Measurements from ENCODE around the gene TEX10. TPM values are rescaled to one million over a fixed set of nuclear protein-coding genes. Genes with fewer than 3 reads are reported as not detected.

The TEX10 gene
- total and polyA plus RNA-seq, 2 of the 13 experiments (the other 11 are each of a cell fraction or from before 2014, with no cell fraction given) = 18.1 to 38.7 TPM

GRCh38 chr9:100352727-100353505 is at the start of gene TEX10 (continued):
- peak; percentile 85; the same call in 1 of the 2 replicates for TF ChIP-seq ZBTB3 (CRISPR knock-in tag; IDR thresholded peaks at IDR 0.05; ENCODE audit: borderline replicate concordance, low read depth)
- TF ChIP-seq ZNF101 (CRISPR knock-in tag; IDR thresholded peaks at IDR 0.05; ENCODE audit: borderline replicate concordance, low read depth) = peak; percentile 82; the same call in 1 of the 2 replicates
- peak; percentile 91 for TF ChIP-seq ZNF501 (CRISPR knock-in tag; IDR thresholded peaks at IDR 0.05)
- peak; percentile 56; the same call in 1 of the 2 replicates for TF ChIP-seq ETV6 (CRISPR knock-in tag; conservative IDR thresholded peaks at IDR 0.05)
- peak; percentile 56; the same call in 1 of the 2 replicates for TF ChIP-seq HES4 (CRISPR knock-in tag; IDR thresholded peaks at IDR 0.05; ENCODE audit: borderline replicate concordance)
- peak; percentile 48 for TF ChIP-seq RARA (CRISPR knock-in tag; IDR thresholded peaks at IDR 0.05)
- no peak for TF ChIP-seq ZSCAN20 (CRISPR knock-in tag; IDR thresholded peaks at IDR 0.05; ENCODE audit: borderline replicate concordance)
- TF ChIP-seq RXRA (CRISPR knock-in tag; IDR thresholded peaks at IDR 0.05) = peak; percentile 83
- TF ChIP-seq NR0B2 (CRISPR knock-in tag; IDR thresholded peaks at IDR 0.05) = no peak
- TF ChIP-seq SNAPC4 (CRISPR knock-in tag; IDR thresholded peaks at IDR 0.05) = 0 out of 2 replicates have a peak, but pooled peaks have one; percentile 12
- no peak for TF ChIP-seq NFE2L2 (IDR thresholded peaks at IDR 0.05; ENCODE audit: low read length)
- no peak for TF ChIP-seq CEBPZ (IDR thresholded peaks at IDR 0.05; ENCODE audit: low read length)
- peak; percentile 95 for TF ChIP-seq NFKB2 (CRISPR knock-in tag; IDR thresholded peaks at IDR 0.05; ENCODE audit: borderline replicate concordance)
- TF ChIP-seq JUND (CRISPR knock-in tag; IDR thresholded peaks at IDR 0.05) = peak; percentile 35; the same call in 1 of the 2 replicates
- TF ChIP-seq ZNF577 (CRISPR knock-in tag; IDR thresholded peaks at IDR 0.05; ENCODE audit: borderline replicate concordance, low read depth) = no peak
- no peak for TF ChIP-seq ZC3H4 (CRISPR knock-in tag; IDR thresholded peaks at IDR 0.05; ENCODE audit: borderline replicate concordance)
- TF ChIP-seq ZNF878 (CRISPR knock-in tag; IDR thresholded peaks at IDR 0.05) = peak; percentile 59; the same call in 1 of the 2 replicates
- peak; percentile 87 for TF ChIP-seq ZNF547 (CRISPR knock-in tag; IDR thresholded peaks at IDR 0.05)
- TF ChIP-seq YY1 (IDR thresholded peaks at IDR 0.05; ENCODE audit: insufficient read depth, insufficient replicate concordance, low read depth, low read length) = peak; percentile 39
- peak; percentile 65; the same call in 1 of the 2 replicates for TF ChIP-seq MIXL1 (CRISPR knock-in tag; IDR thresholded peaks at IDR 0.05)
